ENCODE measurements around the gene SLIT3. TPM values are rescaled to one million over a fixed set of nuclear protein-coding genes. Genes with fewer than 3 reads are reported as not detected.

Gene SLIT3
- total and polyA plus RNA-seq, 2 donors: 64.7 to 109 TPM

- no peaks in the 10 kb centered on the region for H3K36me3 ChIP-seq (ENCODE audit: insufficient read depth)
- WGBS: 58% methylated on average over 4 of the region's 4 CpGs
- no peak for DNase-seq (ENCODE audit: extremely low spot score)
- no peaks in the 10 kb centered on the region for H3K4me1 ChIP-seq (ENCODE audit: insufficient read depth)
- no peak overlapping the region for H3K27ac ChIP-seq (ENCODE audit: low read depth)
- H3K4me3 ChIP-seq (ENCODE audit: low read depth, low read length): no peak overlapping the region
Observed at GRCh38 chr5:168796000-168796399, 504.9 kb downstream of the SLIT3 start.

DNA sequence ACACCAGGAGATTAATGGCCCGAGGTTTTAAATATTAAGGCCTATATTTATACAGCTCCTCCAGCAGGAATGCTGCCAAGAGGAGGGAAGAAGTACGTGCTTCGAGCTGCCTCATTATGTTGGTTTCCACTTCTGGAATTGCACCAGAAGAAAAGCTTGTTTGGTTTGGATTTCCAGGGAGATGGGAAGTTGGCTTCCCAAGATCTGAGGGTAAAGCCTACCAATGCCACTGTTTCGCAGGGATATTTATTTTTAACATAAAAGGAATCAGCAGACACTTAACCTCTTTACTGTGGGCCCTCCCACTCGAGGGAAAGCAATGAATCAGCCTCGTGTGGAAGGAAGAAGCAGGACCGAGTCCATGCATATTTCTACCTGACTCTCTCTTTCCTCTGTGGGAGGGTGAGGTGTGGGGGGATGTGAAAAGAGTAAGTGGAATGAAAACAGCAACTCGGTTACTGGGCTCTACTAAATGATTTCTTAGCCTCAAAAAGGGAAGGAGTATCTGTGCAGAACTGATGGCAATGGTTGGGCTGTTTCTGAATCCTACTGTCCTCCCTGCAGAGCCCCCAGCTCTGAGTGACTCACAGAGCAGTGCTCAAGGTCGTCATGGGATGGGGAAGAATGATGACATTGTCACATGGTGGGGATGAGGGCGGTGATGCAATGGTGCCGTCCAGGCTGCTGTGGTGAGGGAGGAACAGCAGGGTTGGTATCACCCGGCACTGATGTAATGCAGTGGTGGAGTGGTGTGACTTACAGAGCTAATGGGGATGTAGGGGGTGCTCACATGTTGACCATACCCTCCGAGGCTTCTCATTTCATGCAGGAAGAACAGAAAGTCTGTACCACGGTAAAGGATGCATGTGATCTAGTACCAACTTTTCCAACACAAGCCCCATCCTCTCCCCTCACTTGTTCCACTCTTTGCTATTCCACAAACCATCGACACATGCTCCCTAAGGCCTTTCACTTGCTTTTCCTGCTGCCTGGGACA lies 506.8 kb downstream of the SLIT3 start:
- DNase-seq (ENCODE audit: extremely low spot score): peak; percentile 35
- Histone ChIP-seq H3K36me3 (ENCODE audit: insufficient read depth) (no peaks in the 10 kb centered on the region), H3K27ac (ENCODE audit: low read depth) (no peak overlapping the region), H3K4me1 (ENCODE audit: insufficient read depth) (no peaks in the 10 kb centered on the region), H3K4me3 (ENCODE audit: low read depth, low read length) (no peak overlapping the region)
- WGBS: 41% methylated on average over 15 of the region's 15 CpGs

DNA sequence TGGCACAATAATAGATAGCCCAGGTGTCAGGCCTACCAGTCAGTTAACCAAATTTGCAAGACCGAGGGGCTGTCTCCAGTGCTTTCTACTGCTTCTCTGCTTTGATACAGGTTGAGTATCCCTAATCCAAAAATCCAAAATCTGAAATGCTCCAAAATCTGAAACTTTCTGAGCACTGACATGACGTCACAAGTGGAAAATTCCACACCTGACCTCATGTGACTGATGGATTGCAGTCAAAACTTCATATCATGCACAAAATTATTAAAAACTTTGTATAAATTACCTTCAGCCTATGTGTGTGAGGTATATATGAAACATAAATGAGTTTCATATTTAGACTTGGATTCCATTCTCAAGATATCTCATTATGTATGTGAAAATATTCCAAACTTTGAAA lies 508.3 kb downstream of the SLIT3 start:
- DNase-seq (ENCODE audit: extremely low spot score): no peak
- H3K27ac ChIP-seq (ENCODE audit: low read depth): no peak overlapping the region
- no peaks in the 10 kb centered on the region for H3K36me3 ChIP-seq (ENCODE audit: insufficient read depth)
- WGBS: 96% methylated on average over 2 of the region's 2 CpGs
- no peak overlapping the region for H3K4me3 ChIP-seq (ENCODE audit: low read depth, low read length)
- no peaks in the 10 kb centered on the region for H3K4me1 ChIP-seq (ENCODE audit: insufficient read depth)

- H3K27ac ChIP-seq (ENCODE audit: low read depth): no peak overlapping the region
- H3K36me3 ChIP-seq (ENCODE audit: insufficient read depth): no peaks in the 10 kb centered on the region
- no peak overlapping the region for H3K4me3 ChIP-seq (ENCODE audit: low read depth, low read length)
- no peak for DNase-seq (ENCODE audit: extremely low spot score)
- H3K4me1 ChIP-seq (ENCODE audit: insufficient read depth): no peaks in the 10 kb centered on the region
- 49% methylated on average over 13 of the region's 13 CpGs for WGBS
Observed at GRCh38 chr5:168790671-168791250, 510.2 kb downstream of the SLIT3 start.

GRCh38 chr5:168790002-168790635 lies 510.8 kb downstream of the SLIT3 start:
- DNase-seq (ENCODE audit: extremely low spot score): no peak
- H3K4me3 ChIP-seq (ENCODE audit: low read depth, low read length): no peak overlapping the region
- 72% methylated on average over 5 of the region's 5 CpGs for WGBS
- no peaks in the 10 kb centered on the region for H3K4me1 ChIP-seq (ENCODE audit: insufficient read depth)
- H3K36me3 ChIP-seq (ENCODE audit: insufficient read depth): no peaks in the 10 kb centered on the region
- H3K27ac ChIP-seq (ENCODE audit: low read depth): no peak overlapping the region

DNA sequence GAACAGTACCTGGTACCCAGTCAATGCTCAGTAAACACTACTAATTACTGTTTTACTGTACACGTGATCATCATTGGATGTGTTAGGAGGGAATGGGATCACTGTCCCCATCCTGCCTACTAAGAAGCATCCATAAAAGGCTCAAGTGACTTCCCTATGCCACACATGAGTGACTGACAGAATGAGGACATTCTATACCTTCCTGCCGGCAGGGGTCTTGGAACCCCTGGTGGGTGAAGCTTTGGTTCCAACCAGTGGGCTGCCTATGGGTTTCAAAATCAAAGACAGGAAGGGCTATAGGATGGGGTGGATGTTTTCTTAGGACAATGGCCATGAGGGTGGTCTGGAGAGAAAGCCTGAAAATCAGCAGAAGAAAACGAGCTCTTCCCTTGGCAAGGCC lies 512.2 kb downstream of the SLIT3 start:
- no peak overlapping the region for H3K4me3 ChIP-seq (ENCODE audit: low read depth, low read length)
- no peak overlapping the region for H3K27ac ChIP-seq (ENCODE audit: low read depth)
- DNase-seq (ENCODE audit: extremely low spot score): no peak
- H3K4me1 ChIP-seq (ENCODE audit: insufficient read depth): no peaks in the 10 kb centered on the region
- WGBS: 86% methylated on average over 3 of the region's 3 CpGs
- H3K36me3 ChIP-seq (ENCODE audit: insufficient read depth): no peaks in the 10 kb centered on the region

GRCh38 chr5:168788107-168788506 lies 512.8 kb downstream of the SLIT3 start:
- Histone ChIP-seq H3K4me1 (ENCODE audit: insufficient read depth) (no peaks in the 10 kb centered on the region), H3K36me3 (ENCODE audit: insufficient read depth) (no peaks in the 10 kb centered on the region), H3K4me3 (ENCODE audit: low read depth, low read length) (no peak overlapping the region), H3K27ac (ENCODE audit: low read depth) (no peak overlapping the region)
- 68% methylated on average over 4 of the region's 4 CpGs for WGBS
- DNase-seq (ENCODE audit: extremely low spot score): no peak

DNA sequence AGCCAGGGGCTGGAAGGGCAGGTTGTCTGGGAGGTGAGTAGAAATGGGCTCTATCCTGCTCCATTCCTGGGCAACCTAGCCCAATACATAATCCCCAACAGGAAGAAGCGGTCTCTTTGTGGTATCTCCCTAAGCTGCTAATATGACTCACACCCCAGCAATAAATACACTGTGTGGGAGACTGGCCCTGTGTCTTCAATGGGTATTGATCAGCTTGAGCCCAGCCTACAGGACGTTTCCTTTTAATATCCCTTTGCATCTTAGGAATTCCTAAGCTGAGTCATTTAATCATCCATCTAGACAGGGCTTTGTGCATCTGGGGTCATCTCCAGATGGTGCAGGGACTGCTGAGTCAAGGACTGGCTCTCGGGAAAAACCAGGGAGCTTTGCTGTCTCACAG lies 514.8 kb downstream of the SLIT3 start:
- Histone ChIP-seq H3K4me3 (ENCODE audit: low read depth, low read length) (no peak overlapping the region), H3K36me3 (ENCODE audit: insufficient read depth) (no peaks in the 10 kb centered on the region), H3K27ac (ENCODE audit: low read depth) (no peak overlapping the region), H3K4me1 (ENCODE audit: insufficient read depth) (no peaks in the 10 kb centered on the region)
- 88% methylated on average over 3 of the region's 3 CpGs for WGBS
- DNase-seq (ENCODE audit: extremely low spot score): no peak

DNA sequence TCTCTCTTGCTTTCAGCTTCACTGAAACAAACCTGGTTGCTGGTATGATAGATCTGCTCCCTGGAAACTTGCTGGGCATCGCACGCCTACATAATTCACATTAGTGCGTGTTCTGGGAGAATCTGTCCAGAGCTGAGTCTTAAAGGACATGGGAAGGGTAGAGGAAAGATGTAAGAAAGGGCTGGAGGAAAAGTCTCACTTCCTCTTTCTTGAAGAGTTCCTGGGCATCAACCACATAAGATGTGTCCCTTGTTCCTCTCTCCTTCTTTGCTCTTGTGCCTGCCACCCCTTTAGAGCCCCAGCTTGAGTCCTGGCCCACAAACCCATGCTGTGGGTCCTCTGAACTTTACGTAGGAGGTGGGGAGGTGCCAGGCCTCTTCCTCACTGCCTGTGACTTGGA lies 516.5 kb downstream of the SLIT3 start:
- no peak overlapping the region for H3K27ac ChIP-seq (ENCODE audit: low read depth)
- WGBS: 97% methylated on average over 4 of the region's 4 CpGs

GRCh38 chr5:168781941-168782571 lies 518.9 kb downstream of the SLIT3 start:
- no peaks in the 10 kb centered on the region for H3K4me1 ChIP-seq (ENCODE audit: insufficient read depth)
- WGBS: 81% methylated on average over 10 of the region's 10 CpGs
- H3K27ac ChIP-seq (ENCODE audit: low read depth): no peak overlapping the region
- DNase-seq (ENCODE audit: extremely low spot score): no peak
- no peaks in the 10 kb centered on the region for H3K36me3 ChIP-seq (ENCODE audit: insufficient read depth)
- no peak overlapping the region for H3K4me3 ChIP-seq (ENCODE audit: low read depth, low read length)

More for the DNA sequence above, 516.5 kb downstream of the SLIT3 start:
- H3K4me1 ChIP-seq (ENCODE audit: insufficient read depth): no peaks in the 10 kb centered on the region
- no peaks in the 10 kb centered on the region for H3K36me3 ChIP-seq (ENCODE audit: insufficient read depth)
- no peak overlapping the region for H3K4me3 ChIP-seq (ENCODE audit: low read depth, low read length)
- DNase-seq (ENCODE audit: extremely low spot score): no peak

DNA sequence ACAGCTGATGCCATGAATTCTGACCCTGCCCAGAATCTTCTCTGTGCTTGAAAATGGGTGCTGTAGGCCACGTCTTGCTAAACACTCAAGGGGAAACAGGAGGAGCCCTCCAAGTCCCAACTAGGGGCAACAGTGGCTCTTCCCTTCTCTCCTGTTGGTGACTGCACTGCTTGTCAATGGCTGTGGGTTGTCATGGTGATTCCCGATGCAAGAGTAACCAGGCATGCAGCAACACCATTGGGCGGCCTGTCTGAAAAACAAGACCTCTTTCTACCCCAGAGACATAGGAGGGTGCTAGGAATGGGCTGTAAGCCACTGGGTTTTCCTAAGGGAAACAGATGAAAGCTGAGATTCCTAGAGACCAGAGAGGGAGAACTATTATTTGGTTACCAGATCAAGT lies 520.1 kb downstream of the SLIT3 start:
- Histone ChIP-seq H3K4me1 (ENCODE audit: insufficient read depth) (no peaks in the 10 kb centered on the region), H3K4me3 (ENCODE audit: low read depth, low read length) (no peak overlapping the region), H3K36me3 (ENCODE audit: insufficient read depth) (no peaks in the 10 kb centered on the region), H3K27ac (ENCODE audit: low read depth) (no peak overlapping the region)
- WGBS: 94% methylated on average over 3 of the region's 3 CpGs
- no peak for DNase-seq (ENCODE audit: extremely low spot score)

- H3K4me1 ChIP-seq (ENCODE audit: insufficient read depth): no peaks in the 10 kb centered on the region
- H3K4me3 ChIP-seq (ENCODE audit: low read depth, low read length): no peak overlapping the region
- WGBS: 93% methylated on average over 3 of the region's 3 CpGs
- H3K36me3 ChIP-seq (ENCODE audit: insufficient read depth): no peaks in the 10 kb centered on the region
- H3K27ac ChIP-seq (ENCODE audit: low read depth): no peak overlapping the region
- no peak for DNase-seq (ENCODE audit: extremely low spot score)
Observed at GRCh38 chr5:168779333-168779732, 521.6 kb downstream of the SLIT3 start.

DNA sequence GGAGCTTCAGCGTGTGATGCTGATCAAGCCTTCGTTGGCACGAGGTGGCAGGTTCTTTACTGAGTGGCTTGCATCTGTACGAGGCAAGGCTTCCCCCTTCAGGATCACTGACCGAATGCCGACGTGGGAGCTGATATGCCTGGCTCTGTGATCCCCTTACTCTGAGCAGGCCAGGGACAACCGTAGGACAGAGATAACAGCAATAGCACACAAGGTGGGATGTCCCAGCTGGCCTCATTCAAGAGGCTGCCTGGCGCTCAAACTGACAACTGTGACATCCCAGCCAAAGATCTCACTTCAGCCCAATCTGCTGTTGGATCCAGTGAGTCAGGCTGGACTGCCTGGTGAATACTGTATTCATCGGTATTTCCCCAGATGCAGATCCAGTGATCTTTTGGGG lies 522.4 kb downstream of the SLIT3 start:
- no peak overlapping the region for H3K27ac ChIP-seq (ENCODE audit: low read depth)
- no peaks in the 10 kb centered on the region for H3K4me1 ChIP-seq (ENCODE audit: insufficient read depth)
- WGBS: 91% methylated on average over 10 of the region's 10 CpGs
- no peak for DNase-seq (ENCODE audit: extremely low spot score)
- no peaks in the 10 kb centered on the region for H3K36me3 ChIP-seq (ENCODE audit: insufficient read depth)
- no peak overlapping the region for H3K4me3 ChIP-seq (ENCODE audit: low read depth, low read length)

All from urinary bladder (tissue), 4 donors.